ENCODE data around the gene EXOC7.

DNA sequence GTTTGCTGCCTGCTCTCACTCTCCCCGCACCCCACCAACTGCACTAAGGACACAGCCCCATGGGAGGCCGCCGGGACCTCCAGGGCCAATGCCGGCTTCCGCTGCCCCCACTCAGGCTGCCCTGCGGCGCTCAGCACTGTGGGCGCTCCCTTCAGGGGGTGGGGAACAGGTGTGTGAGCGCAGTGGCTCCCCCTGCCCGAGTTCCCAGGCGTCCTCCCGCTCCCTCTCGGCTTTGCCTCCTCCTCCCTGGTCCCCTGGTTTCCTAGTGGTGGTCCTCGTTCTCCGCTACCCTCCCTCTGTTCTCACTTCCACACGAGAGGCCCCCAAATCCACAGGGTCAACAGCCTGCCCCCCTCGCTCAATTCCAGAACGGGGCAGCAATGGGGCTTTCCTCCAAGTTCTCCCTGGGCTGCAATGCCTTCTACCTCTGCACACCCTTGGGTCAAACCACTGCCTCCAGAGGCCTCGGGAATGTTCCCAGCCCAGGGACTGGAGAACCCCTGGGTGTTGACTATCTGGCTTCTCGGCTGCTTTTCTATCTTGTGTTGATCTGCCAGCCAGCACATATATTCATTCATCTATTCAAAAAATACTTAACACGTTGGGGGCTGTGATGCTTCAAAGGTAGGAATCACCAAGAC, 27.6 kb upstream of the EXOC7 start:
- TF ChIP-seq POLR2AphosphoS5 (IDR thresholded peaks at IDR 0.05; ENCODE audit: borderline replicate concordance, low read depth, low read length) (no peak), EZH2 (IDR thresholded peaks at IDR 0.05) (no peak), FOXP2 (optimal IDR thresholded peaks at IDR 0.05; ENCODE audit: control extremely low read depth, extremely low read length, insufficient read depth) (no peak)

Data from SK-N-MC (cell line).